Coronary artery (tissue), 2 donors: ENCODE results near the gene SIPA1L2.

ENCODE experiments used
- DNase-seq: peaks from one replicate; pipeline ENCODE4 v3.0.0-alpha.2; 2017; ENCODE audit warnings: low spot score
- H3K27ac ChIP-seq, 2 donors: fragments of 200-600 bp; sonication (generic); one replicate each; pipeline ENCODE4 v1.5.1; 2016 to 2019
- H3K4me3 ChIP-seq: fragments of 200-600 bp; sonication (generic); 2 replicates; pipeline ENCODE4 v1.5.1; 2016; ENCODE audit warnings: mild to moderate bottlenecking, moderate library complexity
- CTCF ChIP-seq: fragments of 200-600 bp; sonication (generic); IDR thresholded peaks from one replicate; pipeline ENCODE4 v1.5.1; 2019; ENCODE audit warnings: antibody characterized with exemption

SIPA1L2 gene

GRCh38 chr1:232590744-232591082 lies 39.2 kb downstream of the SIPA1L2 start:
- peak overlapping the region in 1 of 2 donors; percentile 65 for H3K27ac ChIP-seq

GRCh38 chr1:232589812-232590743 lies 39.9 kb downstream of the SIPA1L2 start:
- TF ChIP-seq CTCF = no peak
- no peak overlapping the region for H3K4me3 ChIP-seq
- no peak for DNase-seq
- peak overlapping the region in 1 of 2 donors; percentile 66 for H3K27ac ChIP-seq

More at GRCh38 chr1:232590744-232591082, 39.2 kb downstream of the SIPA1L2 start:
- TF ChIP-seq CTCF = no peak
- DNase-seq = no peak
- no peak overlapping the region for H3K4me3 ChIP-seq

- no peak for DNase-seq
- Histone ChIP-seq H3K27ac (peak overlapping the region in 1 of 2 donors; percentile 6), H3K4me3 (no peak overlapping the region)
- TF ChIP-seq CTCF = no peak
These were observed 40.7 kb downstream of the SIPA1L2 start for GRCh38 chr1:232589111-232589811.

GRCh38 chr1:232587141-232588008 lies 42.6 kb downstream of the SIPA1L2 start:
- no peak for TF ChIP-seq CTCF

GRCh38 chr1:232586679-232587078 lies 43.3 kb downstream of the SIPA1L2 start:
- TF ChIP-seq CTCF = no peak
- no peak for DNase-seq
- Histone ChIP-seq H3K27ac (no peak overlapping the region), H3K4me3 (no peak overlapping the region)

More at GRCh38 chr1:232587141-232588008, 42.6 kb downstream of the SIPA1L2 start:
- DNase-seq = no peak
- H3K4me3 ChIP-seq = no peak overlapping the region
- no peak overlapping the region for H3K27ac ChIP-seq

GRCh38 chr1:232585486-232585885 lies 44.4 kb downstream of the SIPA1L2 start:
- TF ChIP-seq CTCF = no peak
- H3K27ac ChIP-seq = no peak overlapping the region
- no peak for DNase-seq
- no peak overlapping the region for H3K4me3 ChIP-seq
